ENCODE data around the gene PRSS27. TPM values are rescaled to one million over a fixed set of nuclear protein-coding genes. Genes with fewer than 3 reads are reported as not detected.

The PRSS27 gene
- total RNA-seq, 4 donors from 2014 or later = 0.75 to 4.2 (median 2.2) TPM

DNA sequence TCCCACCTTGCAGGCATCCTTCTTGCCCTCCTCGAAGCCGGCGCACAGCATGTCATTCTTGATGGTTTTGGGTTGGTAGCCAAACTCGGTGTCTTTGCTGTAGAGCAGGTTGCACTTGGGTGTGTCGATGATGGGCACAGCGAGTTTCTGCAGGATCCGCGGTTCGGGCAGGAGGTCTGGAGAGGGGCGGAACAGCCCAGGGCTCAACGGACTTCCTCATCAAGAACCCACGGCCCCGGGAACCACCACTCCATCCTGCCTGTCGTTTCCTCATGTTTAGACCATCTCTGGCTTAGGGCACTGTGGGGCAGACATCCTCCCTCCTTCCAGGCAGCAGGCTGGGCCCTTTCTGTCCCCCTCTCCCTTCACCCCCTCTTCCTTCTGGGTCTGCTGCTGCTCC lies 6.5 kb downstream of the PRSS27 start:
- 84% methylated on average over 11 of the region's 14 CpGs for WGBS
- intact Hi-C loops (cut with DNase I) = loop anchor here (10.0 kb wide), 1 partner anchor 151 kb away; no protein-coding TSS in a partner anchor
- no peak overlapping the region for H3K27ac ChIP-seq (replicated peaks in 1 of 4)
- peaks cover 3 to 9% (median 8%) of the 10 kb centered on the region in 4 donors for H3K4me1 ChIP-seq
- H3K9me3 ChIP-seq = no peaks in the 10 kb centered on the region
- TF ChIP-seq POLR2A (IDR thresholded peaks at IDR 0.05; ENCODE audit: low read depth) (no peak), POLR2AphosphoS5 (IDR thresholded peaks at IDR 0.05) (no peak), EP300 (IDR thresholded peaks at IDR 0.05) (no peak)
- TF ChIP-seq, protein P1, sequence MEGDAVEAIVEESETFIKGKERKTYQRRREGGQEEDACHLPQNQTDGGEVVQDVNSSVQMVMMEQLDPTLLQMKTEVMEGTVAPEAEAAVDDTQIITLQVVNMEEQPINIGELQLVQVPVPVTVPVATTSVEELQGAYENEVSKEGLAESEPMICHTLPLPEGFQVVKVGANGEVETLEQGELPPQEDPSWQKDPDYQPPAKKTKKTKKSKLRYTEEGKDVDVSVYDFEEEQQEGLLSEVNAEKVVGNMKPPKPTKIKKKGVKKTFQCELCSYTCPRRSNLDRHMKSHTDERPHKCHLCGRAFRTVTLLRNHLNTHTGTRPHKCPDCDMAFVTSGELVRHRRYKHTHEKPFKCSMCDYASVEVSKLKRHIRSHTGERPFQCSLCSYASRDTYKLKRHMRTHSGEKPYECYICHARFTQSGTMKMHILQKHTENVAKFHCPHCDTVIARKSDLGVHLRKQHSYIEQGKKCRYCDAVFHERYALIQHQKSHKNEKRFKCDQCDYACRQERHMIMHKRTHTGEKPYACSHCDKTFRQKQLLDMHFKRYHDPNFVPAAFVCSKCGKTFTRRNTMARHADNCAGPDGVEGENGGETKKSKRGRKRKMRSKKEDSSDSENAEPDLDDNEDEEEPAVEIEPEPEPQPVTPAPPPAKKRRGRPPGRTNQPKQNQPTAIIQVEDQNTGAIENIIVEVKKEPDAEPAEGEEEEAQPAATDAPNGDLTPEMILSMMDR (IDR thresholded peaks at IDR 0.05) = no peak
- peaks cover 3 to 18% (median 15%) of the 10 kb centered on the region in 4 donors for H3K36me3 ChIP-seq
- H3K27me3 ChIP-seq = peaks cover 0 to 21% (median 2%) of the 10 kb centered on the region in 4 donors
- no peak overlapping the region for H3K4me3 ChIP-seq
- no peak for DNase-seq (ENCODE audit: extremely low spot score)

DNA sequence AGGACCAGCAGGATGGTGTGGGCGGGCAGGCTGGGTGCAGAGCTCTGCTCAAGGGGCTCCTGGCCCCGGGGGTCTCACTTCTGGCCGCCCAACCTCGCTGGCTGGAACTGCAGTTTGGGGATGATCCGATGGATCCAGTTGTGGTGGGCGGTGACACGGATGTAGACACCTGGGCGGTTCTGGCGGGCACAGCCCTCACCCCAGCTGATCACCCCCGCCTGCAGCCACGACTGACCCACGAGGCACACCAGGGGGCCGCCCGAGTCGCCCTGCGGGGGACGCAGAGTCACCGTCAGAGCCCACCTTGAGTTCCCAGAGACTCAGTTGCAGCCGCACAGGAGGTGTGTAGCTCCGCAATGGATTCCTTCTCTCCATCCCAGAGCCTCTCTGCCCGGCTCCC lies 7.5 kb downstream of the PRSS27 start:
- no peak for TF ChIP-seq POLR2A (IDR thresholded peaks at IDR 0.05; ENCODE audit: low read depth)
- TF ChIP-seq EP300 (IDR thresholded peaks at IDR 0.05) = no peak
- Histone ChIP-seq H3K4me3 (no peak overlapping the region), H3K27me3 (peaks cover 0 to 21% (median 2%) of the 10 kb centered on the region in 4 donors), H3K27ac (replicated peaks in 1 of 4) (no peak overlapping the region), H3K9me3 (no peaks in the 10 kb centered on the region), H3K4me1 (peaks cover 3 to 9% (median 8%) of the 10 kb centered on the region in 4 donors), H3K36me3 (peaks cover 12 to 27% (median 25%) of the 10 kb centered on the region in 4 donors)
- DNase-seq (ENCODE audit: extremely low spot score) = no peak
- WGBS = 81% methylated on average over 17 of the region's 21 CpGs
- intact Hi-C loops (cut with DNase I) = loop anchor here (10.0 kb wide), 1 partner anchor 152 kb away; no protein-coding TSS in a partner anchor

DNA sequence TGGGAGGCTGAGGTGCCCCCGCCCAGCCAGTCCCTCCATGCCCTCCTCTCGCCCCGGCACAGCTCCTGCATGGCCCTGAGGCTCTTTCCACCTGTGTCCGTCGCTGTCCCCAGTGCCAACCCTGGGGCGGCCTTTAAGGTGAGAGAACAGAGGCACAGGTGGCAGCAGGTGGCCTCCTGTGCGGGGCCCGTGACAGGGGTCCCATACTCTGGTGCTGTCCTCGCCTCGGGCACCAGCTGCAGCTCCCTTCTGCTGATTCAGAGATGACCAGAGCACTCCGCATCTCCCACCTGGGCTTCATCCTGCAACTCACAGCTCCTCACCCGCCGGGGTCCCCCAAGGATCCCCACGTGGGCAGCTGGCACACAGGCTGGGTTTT lies 8.0 kb downstream of the PRSS27 start:
- H3K9me3 ChIP-seq = no peaks in the 10 kb centered on the region
- DNase-seq (ENCODE audit: extremely low spot score) = no peak
- peaks cover 3 to 9% (median 8%) of the 10 kb centered on the region in 4 donors for H3K4me1 ChIP-seq
- intact Hi-C loops (cut with DNase I) = loop anchor here (10.0 kb wide), 1 partner anchor 153 kb away; no protein-coding TSS in a partner anchor
- H3K36me3 ChIP-seq = peaks cover 17 to 32% (median 30%) of the 10 kb centered on the region in 4 donors
- 81% methylated on average over 4 of the region's 14 CpGs for WGBS
- TF ChIP-seq EP300 (IDR thresholded peaks at IDR 0.05) (no peak), POLR2AphosphoS5 (IDR thresholded peaks at IDR 0.05) (no peak), POLR2A (IDR thresholded peaks at IDR 0.05; ENCODE audit: low read depth) (no peak)
- TF ChIP-seq, protein P1 (IDR thresholded peaks at IDR 0.05) = no peak
- no peak overlapping the region for H3K4me3 ChIP-seq
- H3K27ac ChIP-seq (replicated peaks in 1 of 4) = no peak overlapping the region
- peaks cover 0 to 21% (median 2%) of the 10 kb centered on the region in 4 donors for H3K27me3 ChIP-seq

DNA sequence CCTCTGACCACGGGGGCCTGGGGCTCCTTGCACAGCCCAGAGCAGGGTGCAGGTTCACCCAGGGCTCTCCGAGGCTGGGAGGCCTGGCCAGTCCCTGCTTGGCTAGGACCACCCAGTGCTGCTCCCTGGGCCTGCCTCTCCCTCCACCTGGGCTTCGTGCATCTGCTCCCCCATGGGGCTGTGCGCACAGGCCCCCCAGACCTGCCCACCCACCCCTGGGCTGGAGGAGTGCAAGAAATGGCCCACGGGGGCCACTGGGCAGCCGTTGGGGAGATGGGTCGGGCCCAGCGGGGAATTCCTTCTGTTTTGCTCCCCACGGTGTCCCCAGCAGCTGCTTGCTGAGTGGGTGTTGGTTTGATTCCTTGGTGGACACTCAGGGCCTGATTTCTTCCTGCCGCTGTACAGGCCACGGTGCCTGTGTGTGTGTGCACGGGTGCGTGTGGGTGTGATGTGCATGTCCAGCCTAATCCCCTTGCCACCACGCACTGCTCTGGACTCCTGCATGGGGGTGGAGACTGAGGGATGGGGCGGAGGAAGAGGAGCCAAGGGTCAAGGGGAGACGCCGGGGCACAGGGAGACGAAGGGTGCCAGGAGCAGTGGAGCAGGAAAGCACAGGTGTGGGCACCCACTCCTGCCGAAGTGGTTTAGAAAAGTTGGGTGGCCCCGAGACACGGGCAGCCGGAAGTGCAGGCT lies 8.5 kb downstream of the PRSS27 start:
- intact Hi-C loops (cut with DNase I) = loop anchor here (10.0 kb wide), 1 partner anchor 153 kb away; no protein-coding TSS in a partner anchor
- no peaks in the 10 kb centered on the region for H3K9me3 ChIP-seq
- H3K27me3 ChIP-seq = peaks cover 0 to 16% (median 2%) of the 10 kb centered on the region in 4 donors
- peaks cover 17 to 38% (median 34%) of the 10 kb centered on the region in 4 donors for H3K36me3 ChIP-seq
- TF ChIP-seq POLR2AphosphoS5 (IDR thresholded peaks at IDR 0.05) = no peak
- TF ChIP-seq EP300 (IDR thresholded peaks at IDR 0.05) = no peak
- TF ChIP-seq POLR2A (IDR thresholded peaks at IDR 0.05; ENCODE audit: low read depth) = no peak
- TF ChIP-seq, protein P1 (IDR thresholded peaks at IDR 0.05) = no peak
- no peak for DNase-seq (ENCODE audit: extremely low spot score)
- peaks cover 3 to 9% (median 8%) of the 10 kb centered on the region in 4 donors for H3K4me1 ChIP-seq
- 74% methylated on average over 17 of the region's 22 CpGs for WGBS
- no peak overlapping the region for H3K27ac ChIP-seq (replicated peaks in 1 of 4)
- H3K4me3 ChIP-seq = no peak overlapping the region

DNA sequence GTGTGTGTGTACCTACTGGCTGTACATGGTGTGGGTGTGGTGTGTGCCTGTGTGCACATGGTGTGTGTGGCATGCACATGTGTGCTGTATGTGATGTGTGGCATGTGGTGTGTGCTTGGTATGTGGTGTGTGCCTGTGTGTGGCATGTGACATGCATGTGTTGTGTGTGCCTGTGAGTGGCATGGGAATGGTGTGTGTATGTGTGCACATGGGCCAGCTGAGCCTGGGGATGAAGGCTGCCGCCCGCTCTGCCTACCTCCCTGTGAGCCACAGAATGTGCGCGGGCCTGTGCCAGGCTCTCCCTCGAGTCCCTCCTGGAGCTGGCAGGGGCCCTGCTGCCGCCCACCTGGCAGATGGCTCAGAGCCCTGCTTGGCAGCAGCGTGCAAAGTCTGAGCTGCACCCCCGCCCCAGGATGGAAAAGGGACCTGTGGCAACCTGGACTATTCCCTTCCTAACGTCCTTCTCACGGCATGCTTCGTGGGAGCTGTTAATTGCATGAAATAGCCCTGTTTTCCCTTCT lies 9.3 kb downstream of the PRSS27 start:
- Histone ChIP-seq H3K27me3 (peaks cover 0 to 9% (median 0%) of the 10 kb centered on the region in 4 donors), H3K27ac (replicated peaks in 1 of 4) (no peak overlapping the region), H3K9me3 (no peaks in the 10 kb centered on the region), H3K36me3 (peaks cover 24 to 45% (median 37%) of the 10 kb centered on the region in 4 donors), H3K4me3 (no peak overlapping the region), H3K4me1 (peaks cover 3 to 6% (median 6%) of the 10 kb centered on the region in 4 donors)
- no CpG with 5 or more reads among the region's 11 CpGs for WGBS
- TF ChIP-seq POLR2A (IDR thresholded peaks at IDR 0.05; ENCODE audit: low read depth) (no peak), POLR2AphosphoS5 (IDR thresholded peaks at IDR 0.05) (no peak), EP300 (IDR thresholded peaks at IDR 0.05) (no peak)
- DNase-seq (ENCODE audit: extremely low spot score) = no peak
- intact Hi-C loops (cut with DNase I) = loop anchor here (10.0 kb wide), 1 partner anchor 154 kb away; no protein-coding TSS in a partner anchor

Data from esophagus muscularis mucosa (tissue), 4 donors.